Measurements from ENCODE around the gene ZCCHC2.

ZCCHC2 gene

GRCh38 chr18:62512532-62512931 lies 10.3 kb upstream of the ZCCHC2 start:
- DNase-seq = no peak

- no peak for DNase-seq
These were observed 9.8 kb upstream of the ZCCHC2 start for GRCh38 chr18:62512996-62513395.

GRCh38 chr18:62514570-62514969 lies 8.3 kb upstream of the ZCCHC2 start:
- no peak for DNase-seq

GRCh38 chr18:62516242-62516641 lies 6.6 kb upstream of the ZCCHC2 start:
- DNase-seq = no peak

GRCh38 chr18:62518460-62519375 lies 4.1 kb upstream of the ZCCHC2 start:
- no peak for DNase-seq

- DNase-seq = no peak
These were observed 3.1 kb upstream of the ZCCHC2 start for GRCh38 chr18:62519684-62520083.

- DNase-seq = no peak
These were observed 1.7 kb upstream of the ZCCHC2 start for GRCh38 chr18:62521082-62521481.

- no peak for DNase-seq
These were observed 1.2 kb upstream of the ZCCHC2 start for GRCh38 chr18:62521593-62521992.

GRCh38 chr18:62522178-62522503 lies 684 bp upstream of the ZCCHC2 start:
- DNase-seq = no peak

GRCh38 chr18:62523255-62523588 lies 397 bp downstream of the ZCCHC2 start:
- DNase-seq = no peak

- DNase-seq = peak; percentile 38
These were observed 1.0 kb downstream of the ZCCHC2 start for GRCh38 chr18:62523631-62524439.

GRCh38 chr18:62524440-62525200 lies 1.8 kb downstream of the ZCCHC2 start:
- peak; percentile 55 for DNase-seq

GRCh38 chr18:62525608-62526007 lies 2.8 kb downstream of the ZCCHC2 start:
- DNase-seq = no peak

- peak; percentile 55 for DNase-seq
These were observed 3.5 kb downstream of the ZCCHC2 start for GRCh38 chr18:62526098-62527025.

GRCh38 chr18:62529597-62529996 lies 6.8 kb downstream of the ZCCHC2 start:
- DNase-seq = no peak

GRCh38 chr18:62531078-62531477 lies 8.3 kb downstream of the ZCCHC2 start:
- DNase-seq = no peak

- no peak for DNase-seq
These were observed 9.1 kb downstream of the ZCCHC2 start for GRCh38 chr18:62531931-62532330.

GRCh38 chr18:62536005-62536404 lies 13.2 kb downstream of the ZCCHC2 start:
- no peak for DNase-seq

- DNase-seq = no peak
These were observed 14.4 kb downstream of the ZCCHC2 start for GRCh38 chr18:62537042-62537894.

GRCh38 chr18:62537946-62538345 lies 15.1 kb downstream of the ZCCHC2 start:
- DNase-seq = no peak

GRCh38 chr18:62538881-62539280 lies 16.1 kb downstream of the ZCCHC2 start:
- no peak for DNase-seq

Data from activated effector memory CD4-positive, alpha-beta T cell treated with Interleukin-2 at 50 U/mL for 16 hours (primary cell).